HG03025 (cell line): Measurements from ENCODE around the gene SPINK9.

Experiments
- ATAC-seq: cut with Tn5 transposase; IDR thresholded peaks from one replicate; pipeline ENCODE4 v1.9.1; 2021; ENCODE audit warnings: mild to moderate bottlenecking, moderate library complexity; ENCODE audit not compliant: unreplicated experiment, low FRiP score

SPINK9 gene

GRCh38 chr5:148353634-148354033, 18.3 kb downstream of the SPINK9 start:
- ATAC-seq = no peak

GRCh38 chr5:148364343-148364742, 29.0 kb downstream of the SPINK9 start:
- no peak for ATAC-seq

- ATAC-seq = no peak
Measured at GRCh38 chr5:148368299-148368698, 32.9 kb downstream of the SPINK9 start.

GRCh38 chr5:148372166-148372725, 36.9 kb downstream of the SPINK9 start:
- ATAC-seq = no peak

GRCh38 chr5:148372893-148373292, 37.5 kb downstream of the SPINK9 start:
- no peak for ATAC-seq

GRCh38 chr5:148374690-148375360, 39.5 kb downstream of the SPINK9 start:
- ATAC-seq = peak; percentile 82

GRCh38 chr5:148376198-148376597, 40.8 kb downstream of the SPINK9 start:
- ATAC-seq = no peak

GRCh38 chr5:148378670-148379069, 43.3 kb downstream of the SPINK9 start:
- no peak for ATAC-seq

- ATAC-seq = no peak
Measured at GRCh38 chr5:148379340-148379739, 44.0 kb downstream of the SPINK9 start.

- ATAC-seq = no peak
Measured at GRCh38 chr5:148381906-148382305, 46.5 kb downstream of the SPINK9 start.

GRCh38 chr5:148382961-148383360, 47.6 kb downstream of the SPINK9 start:
- ATAC-seq = no peak

GRCh38 chr5:148383564-148384379, 48.4 kb downstream of the SPINK9 start, which contains the start of gene FBXO38:
TSS of gene FBXO38 (plus strand) at chr5:148383958. CDS start at chr5:148394777, 10,819 bp downstream.
- ATAC-seq = peak; percentile 99

- peak; percentile 36 for ATAC-seq
Measured at GRCh38 chr5:148384380-148384737, 49.0 kb downstream of the SPINK9 start.

- ATAC-seq = no peak
Measured at GRCh38 chr5:148385094-148385493, 49.7 kb downstream of the SPINK9 start.

- no peak for ATAC-seq
Measured at GRCh38 chr5:148386041-148386440, 50.7 kb downstream of the SPINK9 start.

- ATAC-seq = no peak
Measured at GRCh38 chr5:148387325-148387724, 52.0 kb downstream of the SPINK9 start.

- peak; percentile 38 for ATAC-seq
Measured at GRCh38 chr5:148388696-148389095, 53.3 kb downstream of the SPINK9 start.
